ENCODE measurements around the gene LRRC42.

- TF ChIP-seq MTA3 (IDR thresholded peaks at IDR 0.05; ENCODE audit: borderline replicate concordance, low read length) (no peak), CTCF (IDR thresholded peaks at IDR 0.05 in 2 of 3, conservative IDR thresholded peaks at IDR 0.05 in 1 of 3; ENCODE audit: control insufficient read depth in 2 of 3, extremely low read depth in 1 of 3, insufficient read depth in 1 of 3, low read depth in 3 of 3, low read length in 3 of 3) (no peak), POLR2AphosphoS5 (IDR thresholded peaks at IDR 0.05; ENCODE audit: low read length) (no peak), ZNF274 (IDR thresholded peaks at IDR 0.05; ENCODE audit: insufficient read depth, insufficient read length) (no peak), ZNF687 (IDR thresholded peaks at IDR 0.05) (no peak), SKIL (IDR thresholded peaks at IDR 0.05; ENCODE audit: low read depth, poor library complexity, severe bottlenecking) (no peak), BCLAF1 (IDR thresholded peaks at IDR 0.05) (no peak), CHD1 (IDR thresholded peaks at IDR 0.05; ENCODE audit: low read depth, low read length) (no peak), JUNB (IDR thresholded peaks at IDR 0.05) (no peak), POLR2A (IDR thresholded peaks at IDR 0.05; ENCODE audit: low read depth, low read length) (no peak), ELK1 (IDR thresholded peaks at IDR 0.05; ENCODE audit: low read depth, low read length) (no peak), RFX5 (IDR thresholded peaks at IDR 0.05; ENCODE audit: low read depth, low read length) (no peak), RAD21 (IDR thresholded peaks at IDR 0.05; ENCODE audit: insufficient read depth, low read depth, low read length) (no peak)
These were observed 60.4 kb downstream of the LRRC42 start for GRCh38 chr1:54006508-54006907.
